Tibial artery (tissue), 4 donors: ENCODE data around the gene VSTM2B.

Experiments
- DNase-seq, 2 donors: peaks; one replicate each; pipeline ENCODE4 v3.0.0-alpha.2; 2019
- H3K27ac ChIP-seq, 2 donors: fragments of 200-600 bp; sonication (generic) in 1 of 2; 1 replicate in 1 of 2; 2 replicates in 1 of 2; pipeline ENCODE4 v1.5.1; 2018 to 2019; ENCODE audit warnings: mild to moderate bottlenecking in 1 of 2
- H3K27me3 ChIP-seq, 2 donors: fragments of 200-600 bp; sonication (generic) in 1 of 2; one replicate each; pipeline versions ENCODE4 v1.5.1 to v1.6.0; 2016 to 2019
- H3K36me3 ChIP-seq, 3 donors: fragments of 200-600 bp; sonication (generic) in 2 of 3; one replicate each; pipeline ENCODE4 v1.5.1; 2016 to 2019; ENCODE audit warnings: mild to moderate bottlenecking in 2 of 3
- H3K4me1 ChIP-seq, 4 donors: fragments of 200-600 bp; sonication (generic) in 2 of 4; 1 replicate in 3 of 4; 2 replicates in 1 of 4; pipeline ENCODE4 v1.5.1; 2016 to 2019
- H3K4me3 ChIP-seq, 2 donors: fragments of 200-600 bp; sonication (generic) in 1 of 2; 1 replicate in 1 of 2; 2 replicates in 1 of 2; pipeline ENCODE4 v1.5.1; 2018 to 2019; ENCODE audit warnings: mild to moderate bottlenecking in 2 of 2
- H3K9me3 ChIP-seq, 3 donors: fragments of 200-600 bp; sonication (generic) in 1 of 3; one replicate each; pipeline ENCODE4 v1.5.1; 2016 to 2019
- intact Hi-C: fragments of 100-400 bp; cut with DNase I; formaldehyde crosslinking; loops from one replicate; pipeline ENCODE4 v1.15.0; 2023; ENCODE audit warnings: low total_unique reads
- TF ChIP-seq, protein P1 (sequence below), 2 experiments: fragments of 200-600 bp in 1 of 2; fragments of 450-650 bp in 1 of 2; IDR thresholded peaks; one replicate each; pipeline ENCODE4 v1.5.1; 2017 to 2019; ENCODE audit warnings: antibody characterized with exemption in 2 of 2, mild to moderate bottlenecking in 1 of 2, moderate library complexity in 1 of 2

VSTM2B gene

DNA sequence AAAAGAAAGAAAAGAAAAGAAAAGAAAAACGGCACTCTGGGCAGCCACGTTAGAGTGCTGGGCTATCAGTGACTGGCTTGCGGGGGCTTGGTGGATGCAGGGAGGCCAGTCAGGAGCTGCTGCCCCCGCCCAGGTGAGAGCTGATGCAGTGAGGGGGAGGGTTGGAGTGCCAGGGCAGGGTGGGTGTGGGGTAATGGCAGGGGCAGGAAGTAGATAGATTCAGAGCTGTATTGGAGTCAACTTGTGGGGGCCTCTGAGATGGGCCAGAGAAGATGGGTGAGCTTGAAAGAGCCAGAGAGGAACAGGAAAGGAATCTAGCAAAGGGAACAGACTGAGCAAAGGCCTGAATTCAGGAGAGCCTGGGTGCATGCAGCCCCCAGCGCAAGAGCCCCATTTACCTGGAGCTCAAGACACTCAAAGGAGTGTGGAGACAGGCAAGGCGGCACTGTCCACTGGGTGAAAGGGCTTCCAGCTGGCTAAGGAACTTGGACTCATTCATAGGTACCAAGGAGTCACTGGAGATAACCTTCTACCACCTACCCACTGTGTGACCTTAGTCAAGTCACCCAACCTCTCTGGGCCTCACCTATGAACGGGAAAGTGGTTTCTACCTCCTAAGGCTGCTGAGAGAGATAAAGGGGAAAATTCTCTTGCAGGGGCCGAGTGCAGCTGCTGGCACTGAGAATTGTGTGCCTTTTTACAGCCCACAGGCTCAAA, 20.2 kb downstream of the VSTM2B start:
- peak; percentile 2 to 44 for DNase-seq
- H3K36me3 ChIP-seq = no peaks in the 10 kb centered on the region
- H3K4me1 ChIP-seq = no peaks in the 10 kb centered on the region
- peaks cover 0 to 7% of the 10 kb centered on the region in 2 donors for H3K27me3 ChIP-seq
- H3K27ac ChIP-seq = no peak overlapping the region
- intact Hi-C loops = no loop called here
- TF ChIP-seq, protein P1, sequence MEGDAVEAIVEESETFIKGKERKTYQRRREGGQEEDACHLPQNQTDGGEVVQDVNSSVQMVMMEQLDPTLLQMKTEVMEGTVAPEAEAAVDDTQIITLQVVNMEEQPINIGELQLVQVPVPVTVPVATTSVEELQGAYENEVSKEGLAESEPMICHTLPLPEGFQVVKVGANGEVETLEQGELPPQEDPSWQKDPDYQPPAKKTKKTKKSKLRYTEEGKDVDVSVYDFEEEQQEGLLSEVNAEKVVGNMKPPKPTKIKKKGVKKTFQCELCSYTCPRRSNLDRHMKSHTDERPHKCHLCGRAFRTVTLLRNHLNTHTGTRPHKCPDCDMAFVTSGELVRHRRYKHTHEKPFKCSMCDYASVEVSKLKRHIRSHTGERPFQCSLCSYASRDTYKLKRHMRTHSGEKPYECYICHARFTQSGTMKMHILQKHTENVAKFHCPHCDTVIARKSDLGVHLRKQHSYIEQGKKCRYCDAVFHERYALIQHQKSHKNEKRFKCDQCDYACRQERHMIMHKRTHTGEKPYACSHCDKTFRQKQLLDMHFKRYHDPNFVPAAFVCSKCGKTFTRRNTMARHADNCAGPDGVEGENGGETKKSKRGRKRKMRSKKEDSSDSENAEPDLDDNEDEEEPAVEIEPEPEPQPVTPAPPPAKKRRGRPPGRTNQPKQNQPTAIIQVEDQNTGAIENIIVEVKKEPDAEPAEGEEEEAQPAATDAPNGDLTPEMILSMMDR (IDR thresholded peaks at IDR 0.05) = no peak
- H3K9me3 ChIP-seq = no peaks in the 10 kb centered on the region
- H3K4me3 ChIP-seq = no peak overlapping the region

DNA sequence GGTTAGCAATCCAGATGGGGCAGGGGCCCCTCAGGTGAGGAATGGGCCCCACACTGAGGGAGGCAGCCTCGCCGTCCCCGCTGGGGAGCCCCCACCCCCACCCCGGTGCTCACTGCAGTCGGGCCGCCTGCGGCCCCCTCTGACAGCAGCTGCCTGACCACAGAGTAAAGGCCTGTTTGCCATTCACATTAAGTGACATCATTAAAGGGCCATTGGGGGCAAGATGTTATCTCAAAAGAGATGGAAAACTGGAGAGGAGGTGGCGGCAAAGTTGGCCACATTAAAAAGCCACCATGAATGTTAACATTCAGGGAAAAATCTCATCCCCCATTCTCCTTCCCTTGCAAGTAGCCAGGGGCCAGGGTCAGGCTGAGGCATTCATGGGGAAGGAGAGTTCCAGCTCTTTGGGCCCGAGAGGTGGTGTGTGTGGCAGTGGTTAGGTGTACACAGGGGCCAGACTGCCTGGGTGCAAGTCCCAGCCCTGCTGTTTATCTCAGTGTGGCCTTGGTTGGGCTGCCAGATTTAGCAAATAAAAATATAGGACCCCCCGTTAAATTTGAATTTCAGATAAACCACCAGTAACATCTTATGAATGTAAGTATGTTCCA, 20.9 kb downstream of the VSTM2B start:
- Histone ChIP-seq H3K9me3 (no peaks in the 10 kb centered on the region), H3K4me1 (no peaks in the 10 kb centered on the region), H3K27me3 (peaks cover 0 to 7% of the 10 kb centered on the region in 2 donors), H3K4me3 (no peak overlapping the region), H3K27ac (no peak overlapping the region), H3K36me3 (no peaks in the 10 kb centered on the region)
- intact Hi-C loops = no loop called here
- TF ChIP-seq, protein P1 (IDR thresholded peaks at IDR 0.05) = no peak
- DNase-seq = peak; percentile 4 to 17

DNA sequence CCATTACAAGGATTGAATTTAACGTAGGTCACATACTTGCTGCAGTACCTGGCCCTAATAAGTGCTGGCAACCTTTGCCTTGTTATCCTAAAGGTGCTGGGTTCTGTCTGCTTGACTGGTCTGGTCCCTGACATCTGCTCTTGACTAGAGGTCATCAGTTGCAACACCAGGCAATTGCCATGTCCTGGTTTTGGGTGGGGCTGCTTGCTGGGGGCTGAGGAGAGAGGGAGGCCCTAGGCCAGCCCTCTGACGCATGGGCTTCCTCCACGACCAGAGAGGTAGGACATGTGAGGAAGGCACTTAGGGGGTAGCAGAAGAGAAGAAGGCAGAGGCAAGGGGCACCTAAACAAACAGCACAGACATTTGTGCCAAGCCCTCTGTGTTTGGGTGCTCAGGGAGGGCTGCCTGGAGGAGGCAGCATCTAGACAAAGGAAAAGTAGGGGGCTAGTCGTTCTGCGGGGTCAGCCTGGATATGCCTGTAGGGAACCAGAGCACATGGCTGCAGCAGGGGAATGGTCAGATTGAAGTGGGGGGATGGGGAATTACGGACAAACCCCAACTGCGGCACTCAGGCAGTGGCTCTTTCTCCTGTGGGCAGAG, 21.7 kb downstream of the VSTM2B start:
- Histone ChIP-seq H3K4me3 (no peak overlapping the region), H3K27ac (no peak overlapping the region), H3K27me3 (peaks cover 0 to 7% of the 10 kb centered on the region in 2 donors), H3K4me1 (no peaks in the 10 kb centered on the region), H3K36me3 (no peaks in the 10 kb centered on the region), H3K9me3 (peaks cover 0 to 1% (median 0%) of the 10 kb centered on the region in 3 donors)
- intact Hi-C loops = no loop called here
- peak; percentile 12 to 20 for DNase-seq
- TF ChIP-seq, protein P1 (IDR thresholded peaks at IDR 0.05) = no peak

DNA sequence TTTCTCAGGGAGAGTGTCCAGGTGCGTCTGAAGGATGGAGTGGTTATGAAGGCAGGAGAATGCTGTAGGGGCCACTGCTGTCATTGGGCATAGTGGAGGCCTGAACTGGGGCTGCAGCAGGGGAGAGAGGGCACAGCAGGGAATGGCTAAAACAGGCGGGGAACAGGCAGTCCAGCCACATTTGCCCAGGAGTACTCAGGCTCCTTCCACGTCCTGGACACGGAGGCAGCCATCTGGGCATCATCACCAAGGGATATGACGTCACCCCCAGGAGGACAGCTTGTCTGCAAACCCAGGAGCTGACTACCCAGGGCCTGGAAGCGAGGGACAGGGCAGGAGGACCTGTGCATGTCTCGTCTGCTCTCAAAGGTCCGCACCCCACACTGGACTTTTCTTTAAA, 22.2 kb downstream of the VSTM2B start:
- Histone ChIP-seq H3K36me3 (no peaks in the 10 kb centered on the region), H3K27me3 (peaks cover 0 to 7% of the 10 kb centered on the region in 2 donors), H3K4me3 (no peak overlapping the region), H3K9me3 (peaks cover 0 to 7% (median 2%) of the 10 kb centered on the region in 3 donors), H3K27ac (no peak overlapping the region), H3K4me1 (no peaks in the 10 kb centered on the region)
- DNase-seq = peak; percentile 0 to 11
- intact Hi-C loops = no loop called here
- TF ChIP-seq, protein P1 (IDR thresholded peaks at IDR 0.05) = no peak

DNA sequence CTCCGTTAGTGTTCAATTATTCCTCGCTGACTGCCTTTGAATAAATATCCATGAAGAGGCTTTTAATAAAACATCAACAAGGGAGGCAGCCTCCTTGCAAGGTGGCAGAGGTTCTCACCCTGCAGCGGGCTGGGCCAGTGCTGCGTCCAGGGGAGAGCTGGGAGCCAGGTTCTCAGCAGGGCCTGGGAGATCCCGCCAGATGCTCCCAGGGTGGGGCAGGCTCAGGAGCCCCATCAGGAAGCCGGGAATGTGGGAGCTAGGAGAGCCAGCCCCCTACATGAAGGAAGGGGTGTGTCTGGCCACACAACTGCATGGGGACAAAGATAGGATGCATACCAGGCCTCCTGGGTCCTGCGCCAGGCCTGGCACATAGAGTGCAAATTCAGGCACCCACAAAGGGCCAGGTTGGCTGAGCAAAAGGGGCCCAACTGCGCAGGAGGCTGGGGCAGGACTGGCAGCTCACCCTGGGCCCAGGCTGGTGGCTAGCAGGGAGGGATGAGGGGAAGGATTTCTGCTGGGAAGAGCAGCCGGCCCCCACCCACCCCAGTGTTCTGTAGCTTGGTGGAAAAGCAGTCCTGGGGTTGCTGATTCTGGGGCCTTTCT, 22.8 kb downstream of the VSTM2B start:
- TF ChIP-seq, protein P1 (IDR thresholded peaks at IDR 0.05) = no peak
- H3K27me3 ChIP-seq = peaks cover 0 to 7% of the 10 kb centered on the region in 2 donors
- no peak overlapping the region for H3K27ac ChIP-seq
- no peaks in the 10 kb centered on the region for H3K4me1 ChIP-seq
- H3K9me3 ChIP-seq = peaks cover 0 to 12% (median 8%) of the 10 kb centered on the region in 3 donors
- H3K4me3 ChIP-seq = no peak overlapping the region
- no peaks in the 10 kb centered on the region for H3K36me3 ChIP-seq
- intact Hi-C loops = no loop called here
- DNase-seq = peak; percentile 5 to 20
